ENCODE data around the gene SOAT1. TPM values are rescaled to one million over a fixed set of nuclear protein-coding genes. Genes with fewer than 3 reads are reported as not detected.
"Not testable (repeated sequence)": the region's sequence is repeated elsewhere in the genome, so short reads cannot be mapped to it uniquely, and the experiment has no call there.

SOAT1 gene
- total RNA-seq, 1 donor from 2014 or later: 8.9 TPM

- not testable (repeated sequence) for H3K4me1 ChIP-seq (ENCODE audit: control insufficient read depth in 3 of 3, insufficient read depth in 3 of 3, low read length in 3 of 3); H3K36me3 ChIP-seq (ENCODE audit: control insufficient read depth in 3 of 3, insufficient read depth in 3 of 3, low read length in 3 of 3); H3K4me3 ChIP-seq (ENCODE audit: low read length in 3 of 3)
These were observed 19.2 kb upstream of the SOAT1 start for GRCh38 chr1:179274424-179274823.

GRCh38 chr1:179278920-179279319, 14.7 kb upstream of the SOAT1 start:
- no peaks in the 10 kb centered on the region for H3K27me3 ChIP-seq (ENCODE audit: control insufficient read depth in 3 of 3, insufficient read depth in 3 of 3, low read length in 3 of 3)
- H3K4me3 ChIP-seq (ENCODE audit: low read length in 3 of 3): no peak overlapping the region
- no peak overlapping the region for H3K9ac ChIP-seq (ENCODE audit: low read depth in 1 of 3, low read length in 3 of 3)
- no peaks in the 10 kb centered on the region for H3K4me1 ChIP-seq (ENCODE audit: control insufficient read depth in 3 of 3, insufficient read depth in 3 of 3, low read length in 3 of 3)
- no peaks in the 10 kb centered on the region for H3K36me3 ChIP-seq (ENCODE audit: control insufficient read depth in 3 of 3, insufficient read depth in 3 of 3, low read length in 3 of 3)
- no peaks in the 10 kb centered on the region for H3K9me3 ChIP-seq (ENCODE audit: control insufficient read depth in 3 of 3, low read length in 3 of 3)
- H3K27ac ChIP-seq (ENCODE audit: low read depth, low read length): no peak overlapping the region

More at GRCh38 chr1:179274424-179274823, 19.2 kb upstream of the SOAT1 start:
- not testable (repeated sequence) for H3K27ac ChIP-seq (ENCODE audit: low read depth, low read length); H3K27me3 ChIP-seq (ENCODE audit: control insufficient read depth in 3 of 3, insufficient read depth in 3 of 3, low read length in 3 of 3); H3K9me3 ChIP-seq (ENCODE audit: control insufficient read depth in 3 of 3, low read length in 3 of 3); H3K9ac ChIP-seq (ENCODE audit: low read depth in 1 of 3, low read length in 3 of 3)

GRCh38 chr1:179283992-179284391, 9.6 kb upstream of the SOAT1 start:
- Histone ChIP-seq H3K9ac (ENCODE audit: low read depth in 1 of 3, low read length in 3 of 3) (no peak overlapping the region), H3K36me3 (ENCODE audit: control insufficient read depth in 3 of 3, insufficient read depth in 3 of 3, low read length in 3 of 3) (no peaks in the 10 kb centered on the region), H3K27ac (ENCODE audit: low read depth, low read length) (no peak overlapping the region), H3K27me3 (ENCODE audit: control insufficient read depth in 3 of 3, insufficient read depth in 3 of 3, low read length in 3 of 3) (no peaks in the 10 kb centered on the region), H3K4me3 (ENCODE audit: low read length in 3 of 3) (no peak overlapping the region), H3K4me1 (ENCODE audit: control insufficient read depth in 3 of 3, insufficient read depth in 3 of 3, low read length in 3 of 3) (no peaks in the 10 kb centered on the region), H3K9me3 (ENCODE audit: control insufficient read depth in 3 of 3, low read length in 3 of 3) (no peaks in the 10 kb centered on the region)

GRCh38 chr1:179287946-179288345, 5.7 kb upstream of the SOAT1 start:
- peaks cover 0 to 1% (median 0%) of the 10 kb centered on the region in 3 donors for H3K4me1 ChIP-seq (ENCODE audit: control insufficient read depth in 3 of 3, insufficient read depth in 3 of 3, low read length in 3 of 3)
- no peaks in the 10 kb centered on the region for H3K9me3 ChIP-seq (ENCODE audit: control insufficient read depth in 3 of 3, low read length in 3 of 3)
- no peak overlapping the region for H3K27ac ChIP-seq (ENCODE audit: low read depth, low read length)
- no peaks in the 10 kb centered on the region for H3K36me3 ChIP-seq (ENCODE audit: control insufficient read depth in 3 of 3, insufficient read depth in 3 of 3, low read length in 3 of 3)
- no peak overlapping the region for H3K9ac ChIP-seq (ENCODE audit: low read depth in 1 of 3, low read length in 3 of 3)
- H3K27me3 ChIP-seq (ENCODE audit: control insufficient read depth in 3 of 3, insufficient read depth in 3 of 3, low read length in 3 of 3): no peaks in the 10 kb centered on the region
- H3K4me3 ChIP-seq (ENCODE audit: low read length in 3 of 3): no peak overlapping the region

- Histone ChIP-seq H3K36me3 (ENCODE audit: control insufficient read depth in 3 of 3, insufficient read depth in 3 of 3, low read length in 3 of 3) (no peaks in the 10 kb centered on the region), H3K27me3 (ENCODE audit: control insufficient read depth in 3 of 3, insufficient read depth in 3 of 3, low read length in 3 of 3) (no peaks in the 10 kb centered on the region), H3K4me3 (ENCODE audit: low read length in 3 of 3) (no peak overlapping the region), H3K27ac (ENCODE audit: low read depth, low read length) (no peak overlapping the region), H3K9me3 (ENCODE audit: control insufficient read depth in 3 of 3, low read length in 3 of 3) (no peaks in the 10 kb centered on the region), H3K9ac (ENCODE audit: low read depth in 1 of 3, low read length in 3 of 3) (no peak overlapping the region), H3K4me1 (ENCODE audit: control insufficient read depth in 3 of 3, insufficient read depth in 3 of 3, low read length in 3 of 3) (peaks cover 3 to 7% (median 5%) of the 10 kb centered on the region in 3 donors)
These were observed 4.6 kb upstream of the SOAT1 start for GRCh38 chr1:179288977-179289376.

GRCh38 chr1:179295164-179295755, 1.7 kb downstream of the SOAT1 start:
- H3K36me3 ChIP-seq (ENCODE audit: control insufficient read depth in 3 of 3, insufficient read depth in 3 of 3, low read length in 3 of 3): no peaks in the 10 kb centered on the region
- no peak overlapping the region for H3K4me3 ChIP-seq (ENCODE audit: low read length in 3 of 3)
- H3K27me3 ChIP-seq (ENCODE audit: control insufficient read depth in 3 of 3, insufficient read depth in 3 of 3, low read length in 3 of 3): no peaks in the 10 kb centered on the region
- H3K9me3 ChIP-seq (ENCODE audit: control insufficient read depth in 3 of 3, low read length in 3 of 3): no peaks in the 10 kb centered on the region
- H3K27ac ChIP-seq (ENCODE audit: low read depth, low read length): no peak overlapping the region
- H3K9ac ChIP-seq (ENCODE audit: low read depth in 1 of 3, low read length in 3 of 3): peak overlapping the region in 1 of 3 donors; percentile 85
- H3K4me1 ChIP-seq (ENCODE audit: control insufficient read depth in 3 of 3, insufficient read depth in 3 of 3, low read length in 3 of 3): peaks cover 5 to 19% (median 12%) of the 10 kb centered on the region in 3 donors

GRCh38 chr1:179296356-179297104, 2.9 kb downstream of the SOAT1 start:
- Histone ChIP-seq H3K27me3 (ENCODE audit: control insufficient read depth in 3 of 3, insufficient read depth in 3 of 3, low read length in 3 of 3) (no peaks in the 10 kb centered on the region), H3K36me3 (ENCODE audit: control insufficient read depth in 3 of 3, insufficient read depth in 3 of 3, low read length in 3 of 3) (no peaks in the 10 kb centered on the region), H3K4me1 (ENCODE audit: control insufficient read depth in 3 of 3, insufficient read depth in 3 of 3, low read length in 3 of 3) (peaks cover 5 to 19% (median 12%) of the 10 kb centered on the region in 3 donors), H3K9ac (ENCODE audit: low read depth in 1 of 3, low read length in 3 of 3) (no peak overlapping the region), H3K27ac (ENCODE audit: low read depth, low read length) (no peak overlapping the region), H3K4me3 (ENCODE audit: low read length in 3 of 3) (no peak overlapping the region), H3K9me3 (ENCODE audit: control insufficient read depth in 3 of 3, low read length in 3 of 3) (no peaks in the 10 kb centered on the region)

- H3K4me1 ChIP-seq (ENCODE audit: control insufficient read depth in 3 of 3, insufficient read depth in 3 of 3, low read length in 3 of 3): peaks cover 5 to 19% (median 12%) of the 10 kb centered on the region in 3 donors
- H3K9ac ChIP-seq (ENCODE audit: low read depth in 1 of 3, low read length in 3 of 3): no peak overlapping the region
- H3K4me3 ChIP-seq (ENCODE audit: low read length in 3 of 3): no peak overlapping the region
- no peaks in the 10 kb centered on the region for H3K27me3 ChIP-seq (ENCODE audit: control insufficient read depth in 3 of 3, insufficient read depth in 3 of 3, low read length in 3 of 3)
- H3K36me3 ChIP-seq (ENCODE audit: control insufficient read depth in 3 of 3, insufficient read depth in 3 of 3, low read length in 3 of 3): peaks cover 0 to under 1% (median 0%) of the 10 kb centered on the region in 3 donors
- H3K27ac ChIP-seq (ENCODE audit: low read depth, low read length): no peak overlapping the region
- no peaks in the 10 kb centered on the region for H3K9me3 ChIP-seq (ENCODE audit: control insufficient read depth in 3 of 3, low read length in 3 of 3)
These were observed 3.4 kb downstream of the SOAT1 start for GRCh38 chr1:179297105-179297378.

- Histone ChIP-seq H3K27ac (ENCODE audit: low read depth, low read length) (no peak overlapping the region), H3K36me3 (ENCODE audit: control insufficient read depth in 3 of 3, insufficient read depth in 3 of 3, low read length in 3 of 3) (peaks cover 2 to 6% (median 5%) of the 10 kb centered on the region in 3 donors), H3K9ac (ENCODE audit: low read depth in 1 of 3, low read length in 3 of 3) (no peak overlapping the region), H3K4me1 (ENCODE audit: control insufficient read depth in 3 of 3, insufficient read depth in 3 of 3, low read length in 3 of 3) (peaks cover 0 to 12% (median 9%) of the 10 kb centered on the region in 3 donors), H3K4me3 (ENCODE audit: low read length in 3 of 3) (no peak overlapping the region), H3K27me3 (ENCODE audit: control insufficient read depth in 3 of 3, insufficient read depth in 3 of 3, low read length in 3 of 3) (no peaks in the 10 kb centered on the region), H3K9me3 (ENCODE audit: control insufficient read depth in 3 of 3, low read length in 3 of 3) (no peaks in the 10 kb centered on the region)
These were observed 5.4 kb downstream of the SOAT1 start for GRCh38 chr1:179298952-179299351.

GRCh38 chr1:179300112-179300511, 6.5 kb downstream of the SOAT1 start:
- H3K4me3 ChIP-seq (ENCODE audit: low read length in 3 of 3): no peak overlapping the region
- H3K4me1 ChIP-seq (ENCODE audit: control insufficient read depth in 3 of 3, insufficient read depth in 3 of 3, low read length in 3 of 3): peaks cover 0 to 5% (median 4%) of the 10 kb centered on the region in 3 donors
- H3K9me3 ChIP-seq (ENCODE audit: control insufficient read depth in 3 of 3, low read length in 3 of 3): no peaks in the 10 kb centered on the region
- no peak overlapping the region for H3K9ac ChIP-seq (ENCODE audit: low read depth in 1 of 3, low read length in 3 of 3)
- no peak overlapping the region for H3K27ac ChIP-seq (ENCODE audit: low read depth, low read length)
- H3K27me3 ChIP-seq (ENCODE audit: control insufficient read depth in 3 of 3, insufficient read depth in 3 of 3, low read length in 3 of 3): no peaks in the 10 kb centered on the region
- H3K36me3 ChIP-seq (ENCODE audit: control insufficient read depth in 3 of 3, insufficient read depth in 3 of 3, low read length in 3 of 3): peaks cover 4 to 6% (median 5%) of the 10 kb centered on the region in 3 donors

Data from skeletal muscle tissue (tissue), 4 donors.